Activated CD8-positive, alpha-beta memory T cell treated with anti-CD3 and anti-CD28 coated beads, Interleukin-2, amount 10 ng/mL, durations not matched to agents 7 days and 5 days (primary cell): ENCODE measurements around the gene SHROOM1. TPM values are rescaled to one million over a fixed set of nuclear protein-coding genes. Genes with fewer than 3 reads are reported as not detected.

ENCODE experiments used
- ATAC-seq: fragments of 150-1000 bp; cut with Tn5 transposase; one replicate; pipeline ENCODE4 v1.10.0; 2021; ENCODE audit warnings: moderate library complexity
- CTCF ChIA-PET: fragments of 350-600 bp; sonication (Branson Sonifier 250); formaldehyde crosslinking; loops from one replicate; lab custom pipeline; 2021; ENCODE audit warnings: antibody characterized with exemption; lab: Charles Lee
- DNase-seq: peaks from one replicate; pipeline ENCODE4 v3.0.0-alpha.2; 2020
- H3K27ac Mint-ChIP-seq: one replicate; pipeline ENCODE4 v1.8.0; 2021; ENCODE audit warnings: mild to moderate bottlenecking, mixed read lengths
- H3K27me3 Mint-ChIP-seq: one replicate; pipeline ENCODE4 v1.8.0; 2021; ENCODE audit warnings: mixed read lengths
- H3K36me3 Mint-ChIP-seq: one replicate; pipeline ENCODE4 v1.8.0; 2021; ENCODE audit warnings: mild to moderate bottlenecking, mixed read lengths
- H3K4me1 Mint-ChIP-seq: one replicate; pipeline ENCODE4 v1.8.0; 2021; ENCODE audit warnings: mixed read lengths
- H3K4me3 Mint-ChIP-seq: one replicate; pipeline ENCODE4 v1.8.0; 2021; ENCODE audit warnings: mild to moderate bottlenecking, moderate library complexity, mixed read lengths
- H3K9me3 Mint-ChIP-seq: one replicate; pipeline ENCODE4 v1.8.0; 2022; ENCODE audit warnings: low read depth, mixed read lengths
- total RNA-seq, 2 experiments: library from RNA; stranded (reverse); gene quantifications; one replicate each; pipeline ENCODE4 v1.2.3, GENCODE V29; 2021

Gene SHROOM1
- total RNA-seq, 2 experiments from 2014 or later = 4.4 to 11.5 TPM

- Mint-ChIP-seq H3K27ac (no peak overlapping the region), H3K4me3 (no peak overlapping the region), H3K27me3 (peaks cover 12% of the 10 kb centered on the region), H3K36me3 (no peaks in the 10 kb centered on the region), H3K9me3 (no peaks in the 10 kb centered on the region), H3K4me1 (no peaks in the 10 kb centered on the region)
- no peak for ATAC-seq
- CTCF ChIA-PET = interaction anchor here (0.8 kb wide), 1 partner anchor 397 kb away, joined by 3 read pairs; no protein-coding TSS in a partner anchor
- DNase-seq = no peak
These were observed 41.2 kb downstream of the SHROOM1 start for GRCh38 chr5:132788990-132789886.

DNA sequence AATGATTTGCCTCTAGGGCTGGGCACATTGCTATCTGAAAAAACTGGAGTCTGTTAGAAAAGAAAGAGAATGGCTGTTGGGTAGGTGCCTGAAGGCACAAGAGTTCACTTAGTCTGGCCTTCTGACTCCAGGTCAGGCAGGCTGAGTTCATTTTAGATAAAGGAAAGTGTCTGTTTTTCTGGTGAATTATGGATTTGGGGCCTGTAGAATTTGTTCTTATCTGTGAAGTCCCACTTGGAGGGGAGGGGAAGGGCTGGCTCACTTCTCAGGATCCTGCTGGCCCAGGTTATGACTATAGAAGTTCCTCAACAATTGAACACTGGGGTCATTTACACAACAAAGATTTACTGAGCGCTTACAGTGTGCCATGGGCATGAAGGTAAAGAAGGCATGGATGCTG, 41.9 kb downstream of the SHROOM1 start:
- no peak overlapping the region for H3K27ac Mint-ChIP-seq
- no peaks in the 10 kb centered on the region for H3K36me3 Mint-ChIP-seq
- peaks cover 9% of the 10 kb centered on the region for H3K27me3 Mint-ChIP-seq
- no peaks in the 10 kb centered on the region for H3K9me3 Mint-ChIP-seq
- ATAC-seq (no peak), DNase-seq (peak; percentile 30)
- CTCF ChIA-PET = no interaction called here
- no peak overlapping the region for H3K4me3 Mint-ChIP-seq
- no peaks in the 10 kb centered on the region for H3K4me1 Mint-ChIP-seq

DNA sequence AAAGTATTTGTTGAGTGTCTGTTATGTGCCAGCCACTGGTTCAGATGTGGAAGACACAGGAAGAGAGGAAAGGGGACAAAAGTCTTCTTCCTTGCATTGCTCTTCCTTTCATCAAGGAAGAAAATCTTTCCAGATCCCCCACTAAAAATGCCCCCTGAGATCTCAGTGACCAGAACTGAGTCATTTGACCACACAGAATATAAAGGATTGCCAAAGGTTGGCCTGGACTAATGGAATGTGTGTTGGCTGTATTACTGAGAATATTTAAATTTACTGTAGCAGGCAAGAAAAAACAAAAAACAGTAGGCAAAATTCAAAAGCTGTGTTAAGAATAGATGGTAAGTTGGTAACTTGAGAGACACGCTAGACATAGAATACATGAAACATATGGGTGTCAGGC, 43.4 kb downstream of the SHROOM1 start:
- DNase-seq (no peak), ATAC-seq (no peak)
- H3K27me3 Mint-ChIP-seq = peaks cover 10% of the 10 kb centered on the region
- no peak overlapping the region for H3K4me3 Mint-ChIP-seq
- no peak overlapping the region for H3K27ac Mint-ChIP-seq
- H3K4me1 Mint-ChIP-seq = no peaks in the 10 kb centered on the region
- H3K36me3 Mint-ChIP-seq = no peaks in the 10 kb centered on the region
- H3K9me3 Mint-ChIP-seq = no peaks in the 10 kb centered on the region
- CTCF ChIA-PET = interaction anchor here (0.5 to 1.3 kb wide), 3 partner anchors 10 to 129 kb away, joined by 3 to 4 read pairs (median 3); partner anchors contain the start of gene CCNI2

DNA sequence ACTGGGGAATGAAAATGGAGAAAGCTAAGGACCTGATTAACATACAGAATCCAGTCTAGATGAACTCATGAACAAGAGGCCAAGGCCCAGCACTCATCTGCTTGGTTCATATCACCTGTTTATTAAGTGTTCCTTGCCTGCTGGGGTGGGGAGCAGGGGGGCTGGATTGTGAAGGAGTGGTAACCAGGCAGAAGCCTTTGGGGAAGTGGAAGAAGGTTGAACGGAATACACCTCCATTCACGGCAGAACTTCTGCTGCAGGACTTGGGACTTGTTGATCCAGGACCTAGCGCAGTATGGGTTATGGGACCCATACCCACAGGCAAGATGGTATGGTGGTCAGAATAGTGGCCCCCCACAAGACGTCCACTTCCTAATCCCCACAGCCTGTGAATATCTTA, 44.6 kb downstream of the SHROOM1 start:
- no peaks in the 10 kb centered on the region for H3K9me3 Mint-ChIP-seq
- H3K4me1 Mint-ChIP-seq = peaks cover under 1% of the 10 kb centered on the region
- H3K4me3 Mint-ChIP-seq = no peak overlapping the region
- ATAC-seq (no peak), DNase-seq (peak; percentile 34)
- no peak overlapping the region for H3K27ac Mint-ChIP-seq
- peaks cover 22% of the 10 kb centered on the region for H3K27me3 Mint-ChIP-seq
- CTCF ChIA-PET = interaction anchor here (1.2 to 1.8 kb wide), 2 partner anchors 21 to 22 kb away, joined by 3 to 6 read pairs; no protein-coding TSS in a partner anchor
- no peaks in the 10 kb centered on the region for H3K36me3 Mint-ChIP-seq

GRCh38 chr5:132785365-132785764, 45.1 kb downstream of the SHROOM1 start:
- Mint-ChIP-seq H3K27me3 (peaks cover 24% of the 10 kb centered on the region), H3K36me3 (no peaks in the 10 kb centered on the region), H3K9me3 (no peaks in the 10 kb centered on the region), H3K4me1 (peaks cover 3% of the 10 kb centered on the region), H3K27ac (no peak overlapping the region), H3K4me3 (no peak overlapping the region)
- CTCF ChIA-PET = interaction anchor here (1.2 to 1.8 kb wide), 2 partner anchors 21 to 22 kb away, joined by 3 to 6 read pairs; no protein-coding TSS in a partner anchor
- no peak for ATAC-seq
- no peak for DNase-seq

- no peaks in the 10 kb centered on the region for H3K36me3 Mint-ChIP-seq
- DNase-seq (no peak), ATAC-seq (no peak)
- H3K4me3 Mint-ChIP-seq = no peak overlapping the region
- H3K27ac Mint-ChIP-seq = no peak overlapping the region
- H3K9me3 Mint-ChIP-seq = no peaks in the 10 kb centered on the region
- H3K4me1 Mint-ChIP-seq = peaks cover 18% of the 10 kb centered on the region
- CTCF ChIA-PET = interaction anchor here (0.7 to 1.3 kb wide), 2 partner anchors 8 to 35 kb away, joined by 3 read pairs; no protein-coding TSS in a partner anchor
- H3K27me3 Mint-ChIP-seq = peaks cover 33% of the 10 kb centered on the region
These were observed 48.3 kb downstream of the SHROOM1 start for GRCh38 chr5:132782101-132782500.

- CTCF ChIA-PET = interaction anchor here (0.9 to 1.3 kb wide), 2 partner anchors 33 to 37 kb away, joined by 3 read pairs; partner anchors contain the start of gene SOWAHA
- peaks cover 32% of the 10 kb centered on the region for H3K27me3 Mint-ChIP-seq
- peaks cover 20% of the 10 kb centered on the region for H3K4me1 Mint-ChIP-seq
- DNase-seq (no peak), ATAC-seq (no peak)
- H3K27ac Mint-ChIP-seq = no peak overlapping the region
- no peaks in the 10 kb centered on the region for H3K36me3 Mint-ChIP-seq
- no peak overlapping the region for H3K4me3 Mint-ChIP-seq
- no peaks in the 10 kb centered on the region for H3K9me3 Mint-ChIP-seq
These were observed 49.4 kb downstream of the SHROOM1 start for GRCh38 chr5:132781029-132781428.

DNA sequence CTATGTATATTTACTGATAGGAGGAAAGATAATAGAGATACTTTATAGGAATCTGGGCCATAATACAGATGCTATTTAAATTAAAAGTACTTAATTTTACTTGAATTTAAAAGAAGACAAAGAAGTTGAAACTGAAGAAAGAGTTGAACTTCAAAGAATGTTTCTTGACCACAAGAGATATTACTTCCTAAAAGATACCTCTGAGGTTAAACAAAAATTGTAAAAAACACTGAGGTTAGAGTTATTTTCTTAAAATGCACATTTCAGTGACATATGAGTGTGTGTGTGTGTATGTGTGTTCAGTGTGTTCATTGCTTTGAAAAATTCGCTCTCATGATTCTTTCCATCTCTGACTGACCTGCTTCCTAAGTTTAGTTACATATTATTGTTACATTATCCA, 49.9 kb downstream of the SHROOM1 start:
- Mint-ChIP-seq H3K4me3 (no peak overlapping the region), H3K9me3 (no peaks in the 10 kb centered on the region), H3K4me1 (peaks cover 23% of the 10 kb centered on the region), H3K27ac (no peak overlapping the region), H3K27me3 (peaks cover 32% of the 10 kb centered on the region), H3K36me3 (no peaks in the 10 kb centered on the region)
- DNase-seq (no peak), ATAC-seq (no peak)
- CTCF ChIA-PET = interaction anchor here (0.9 kb wide), 1 partner anchor 39 kb away, joined by 3 read pairs; no protein-coding TSS in a partner anchor

DNA sequence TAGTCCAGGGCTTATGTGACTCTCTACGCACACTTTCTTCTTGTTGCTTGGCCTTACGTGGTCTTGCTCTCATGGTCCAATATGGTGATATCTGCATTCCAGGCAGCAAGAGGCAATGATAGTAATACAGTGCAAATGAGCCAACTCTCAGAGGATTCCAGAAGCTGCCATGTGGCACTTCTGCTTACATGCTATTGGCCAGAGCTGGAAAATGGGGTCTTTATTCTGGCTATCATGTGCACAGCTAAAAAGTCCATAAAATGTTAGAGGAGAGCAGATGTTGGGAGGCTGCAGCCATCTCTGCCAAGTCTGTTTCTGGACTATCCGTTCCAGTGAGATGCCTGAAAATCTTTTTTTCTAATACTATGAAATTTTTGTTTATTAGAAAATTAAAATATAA, 50.5 kb downstream of the SHROOM1 start:
- CTCF ChIA-PET = interaction anchor here (0.9 kb wide), 1 partner anchor 40 kb away, joined by 3 read pairs; no protein-coding TSS in a partner anchor
- H3K4me3 Mint-ChIP-seq = no peak overlapping the region
- H3K36me3 Mint-ChIP-seq = no peaks in the 10 kb centered on the region
- DNase-seq (no peak), ATAC-seq (no peak)
- H3K27ac Mint-ChIP-seq = no peak overlapping the region
- no peaks in the 10 kb centered on the region for H3K9me3 Mint-ChIP-seq
- peaks cover 26% of the 10 kb centered on the region for H3K4me1 Mint-ChIP-seq
- peaks cover 32% of the 10 kb centered on the region for H3K27me3 Mint-ChIP-seq

DNA sequence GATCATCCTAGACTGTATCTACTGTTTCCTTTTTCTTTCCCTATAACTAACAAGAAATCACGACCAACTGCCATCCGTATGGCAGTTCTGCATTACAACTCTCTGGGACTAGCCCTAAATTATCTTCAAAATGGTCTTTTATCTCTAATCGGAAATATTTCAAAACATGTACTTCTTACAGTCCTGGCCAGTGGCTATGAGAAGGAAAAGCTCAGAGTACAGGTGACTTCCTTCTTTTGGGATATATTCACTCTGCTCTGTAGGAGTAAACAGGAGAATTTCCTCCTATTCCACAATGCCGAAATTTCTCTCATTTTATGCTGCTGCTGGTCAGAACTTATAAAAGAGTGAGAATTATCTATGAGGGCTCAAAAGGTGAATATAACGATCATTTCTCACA, 51.6 kb downstream of the SHROOM1 start:
- Mint-ChIP-seq H3K27ac (no peak overlapping the region), H3K9me3 (no peaks in the 10 kb centered on the region), H3K36me3 (no peaks in the 10 kb centered on the region), H3K27me3 (peaks cover 32% of the 10 kb centered on the region), H3K4me1 (peaks cover 26% of the 10 kb centered on the region), H3K4me3 (peak overlapping the region; percentile 7)
- no peak for ATAC-seq
- DNase-seq = no peak
- CTCF ChIA-PET = interaction anchor here (1.5 to 1.7 kb wide), 2 partner anchors 20 to 39 kb away, joined by 3 to 4 read pairs; no protein-coding TSS in a partner anchor

GRCh38 chr5:132778129-132778528, 52.3 kb downstream of the SHROOM1 start:
- Mint-ChIP-seq H3K36me3 (no peaks in the 10 kb centered on the region), H3K4me1 (peaks cover 26% of the 10 kb centered on the region), H3K27me3 (peaks cover 32% of the 10 kb centered on the region), H3K4me3 (peak overlapping the region; percentile 72), H3K27ac (peak overlapping the region; percentile 54), H3K9me3 (no peaks in the 10 kb centered on the region)
- no peak for DNase-seq
- CTCF ChIA-PET = interaction anchor here (1.1 to 1.7 kb wide), 4 partner anchors 20 to 251 kb away, joined by 3 to 8 read pairs (median 4); no protein-coding TSS in a partner anchor
- no peak for ATAC-seq

DNA sequence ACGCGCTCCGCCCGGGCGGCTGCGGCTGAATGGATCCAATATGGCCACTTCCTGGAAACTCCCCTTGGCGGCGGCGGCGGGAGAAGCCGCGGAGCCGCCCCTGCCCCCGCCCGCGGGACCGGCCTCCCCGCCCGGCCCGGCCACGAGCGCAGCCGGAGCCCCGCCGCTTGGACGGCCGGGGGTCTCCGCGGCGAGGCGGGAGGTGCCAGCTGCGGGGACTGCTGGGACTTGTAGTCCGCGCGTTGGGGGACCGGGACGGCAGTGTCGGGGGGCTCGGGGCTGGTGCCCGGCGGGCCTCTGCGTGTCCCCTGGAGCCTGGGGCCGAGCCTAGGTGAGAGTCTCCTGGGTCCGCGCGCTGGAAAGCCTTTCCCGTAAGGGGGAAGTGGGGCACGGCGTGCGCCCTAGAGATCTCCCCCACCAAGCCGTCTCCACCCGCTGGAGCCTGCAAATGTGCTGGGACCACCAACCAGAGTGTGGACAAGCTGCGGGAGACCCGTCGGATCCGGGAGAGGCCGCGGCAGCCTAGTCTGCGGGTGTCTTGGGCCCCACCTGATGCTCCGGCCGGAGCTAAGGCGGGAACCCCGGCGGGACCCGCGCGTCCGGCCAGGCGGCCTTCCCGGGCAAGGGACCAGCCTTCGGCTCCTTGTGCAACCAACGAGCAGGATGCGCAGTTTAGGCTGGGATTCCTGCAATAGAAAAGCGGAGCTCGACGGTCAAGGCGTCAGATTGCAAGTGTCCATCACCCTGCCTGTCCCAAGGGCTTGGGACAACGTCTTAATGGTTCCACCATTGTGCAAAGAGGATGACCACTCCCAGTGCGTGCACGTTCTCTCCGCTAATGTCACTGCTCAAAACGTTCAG, 53.0 kb downstream of the SHROOM1 start, which contains the start of gene SEPTIN8:
SEPTIN8 (minus strand) TSS at position 31 of the 861 bp plus-strand sequence. CDS start 102 bp downstream, outside the sequence.
- ATAC-seq (peak; percentile 80), DNase-seq (peak; percentile 59)
- CTCF ChIA-PET = interaction anchor here (0.9 to 1.7 kb wide), 5 partner anchors 21 to 251 kb away, joined by 3 to 8 read pairs (median 3); partner anchors contain the start of gene KIF3A
- Mint-ChIP-seq H3K36me3 (no peaks in the 10 kb centered on the region), H3K9me3 (no peaks in the 10 kb centered on the region), H3K4me1 (peaks cover 26% of the 10 kb centered on the region), H3K27ac (peak within 1 kb of the TSS; percentile 54), H3K4me3 (peak within 1 kb of the TSS; percentile 72), H3K27me3 (peaks cover 32% of the 10 kb centered on the region)

GRCh38 chr5:132776938-132777208, 53.6 kb downstream of the SHROOM1 start:
- Mint-ChIP-seq H3K4me1 (peaks cover 26% of the 10 kb centered on the region), H3K27ac (no peak overlapping the region), H3K36me3 (no peaks in the 10 kb centered on the region), H3K4me3 (no peak overlapping the region), H3K9me3 (no peaks in the 10 kb centered on the region), H3K27me3 (peaks cover 27% of the 10 kb centered on the region)
- no peak for ATAC-seq
- no peak for DNase-seq
- CTCF ChIA-PET = interaction anchor here (0.9 to 1.7 kb wide), 5 partner anchors 29 to 250 kb away, joined by 3 to 8 read pairs (median 3); partner anchors contain the start of genes CCNI2 and KIF3A
